Neural cell (in vitro differentiated cells): Measurements from ENCODE around the gene PODN.

Experiments used
- CTCF ChIP-seq: fragments of 450-650 bp; IDR thresholded peaks from 2 replicates; pipeline ENCODE4 v1.5.1; 2014; ENCODE audit warnings: antibody characterized with exemption, mild to moderate bottlenecking, moderate library complexity; ENCODE audit not compliant: poor library complexity, severe bottlenecking
- EP300 ChIP-seq: fragments of 450-650 bp; conservative IDR thresholded peaks from 2 replicates; pipeline ENCODE4 v1.6.1; 2014; ENCODE audit warnings: antibody characterized with exemption, mild to moderate bottlenecking, moderate library complexity; ENCODE audit not compliant: poor library complexity, severe bottlenecking
- EZH2 ChIP-seq: fragments of 200-600, 300-800 bp; shearing (Covaris generic), sonication (generic); IDR thresholded peaks from 2 replicates; pipeline ENCODE4 v1.6.1; 2014; ENCODE audit warnings: antibody characterized with exemption, low read length, borderline replicate concordance, mild to moderate bottlenecking; ENCODE audit not compliant: insufficient read depth, poor library complexity, severe bottlenecking
- POLR2AphosphoS5 ChIP-seq: IDR thresholded peaks from 2 replicates; pipeline ENCODE4 v1.6.1; 2012
- RAD21 ChIP-seq: fragments of 450-650 bp; conservative IDR thresholded peaks from 2 replicates; pipeline ENCODE4 v1.6.1; 2014; ENCODE audit warnings: antibody characterized with exemption, mild to moderate bottlenecking, moderate library complexity
- REST ChIP-seq: IDR thresholded peaks from 2 replicates; pipeline ENCODE4 v1.6.1; 2012; ENCODE audit warnings: borderline replicate concordance
- SMC3 ChIP-seq: fragments of 450-650 bp; conservative IDR thresholded peaks from 2 replicates; pipeline ENCODE4 v1.6.1; 2014; ENCODE audit warnings: antibody characterized with exemption, mild to moderate bottlenecking, moderate library complexity; ENCODE audit not compliant: poor library complexity

- TF ChIP-seq CTCF (no peak), EP300 (no peak), RAD21 (no peak), EZH2 (no peak), SMC3 (no peak), POLR2AphosphoS5 (no peak), REST (no peak)
Measured at GRCh38 chr1:53076165-53076564, 14.2 kb downstream of the PODN start.
